Smooth muscle cell (in vitro differentiated cells): ENCODE results near the gene IL17B. TPM values are rescaled to one million over a fixed set of nuclear protein-coding genes. Genes with fewer than 3 reads are reported as not detected.

Source experiments
- DNase-seq: peaks from one replicate; lab custom pipeline; 2025; ENCODE audit not compliant: unreplicated experiment; lab: John Stamatoyannopoulos, UW
- H2AFZ ChIP-seq: fragments of 200-600 bp; sonication (generic); 2 replicates; pipeline ENCODE4 v1.6.0; 2016; ENCODE audit warnings: antibody characterized with exemption, low read depth, mild to moderate bottlenecking
- H3F3A ChIP-seq: fragments of 200-600 bp; sonication (generic); 2 replicates; pipeline ENCODE4 v1.6.0; 2017; ENCODE audit warnings: antibody characterized with exemption, low read depth
- H3K27ac ChIP-seq: fragments of 200-600 bp; sonication (generic); 2 replicates; pipeline ENCODE4 v1.5.1; 2016; ENCODE audit warnings: low read depth, mild to moderate bottlenecking
- H3K27me3 ChIP-seq: fragments of 200-600 bp; sonication (generic); 2 replicates; pipeline ENCODE4 v1.6.1; 2016; ENCODE audit warnings: low read depth, mild to moderate bottlenecking
- H3K36me3 ChIP-seq: fragments of 200-600 bp; sonication (generic); 2 replicates; pipeline ENCODE4 v1.5.1; 2016; ENCODE audit warnings: low read depth
- H3K4me1 ChIP-seq: fragments of 200-600 bp; sonication (generic); 2 replicates; pipeline ENCODE4 v1.5.1; 2016; ENCODE audit warnings: low read depth
- H3K4me2 ChIP-seq: fragments of 200-600 bp; sonication (generic); 2 replicates; pipeline ENCODE4 v1.6.0; 2016; ENCODE audit warnings: mild to moderate bottlenecking
- H3K4me3 ChIP-seq: fragments of 200-600 bp; sonication (generic); 2 replicates; pipeline ENCODE4 v1.5.1; 2016; ENCODE audit warnings: mild to moderate bottlenecking
- H3K79me2 ChIP-seq: fragments of 200-600 bp; sonication (generic); 2 replicates; pipeline ENCODE4 v1.6.0; 2016; ENCODE audit warnings: low read depth, mild to moderate bottlenecking
- H3K9ac ChIP-seq: fragments of 200-600 bp; sonication (generic); 2 replicates; pipeline ENCODE4 v1.6.0; 2016; ENCODE audit warnings: low read depth
- H3K9me3 ChIP-seq: fragments of 200-600 bp; sonication (generic); replicated peaks from 2 replicates; pipeline ENCODE4 v1.5.1; 2016; ENCODE audit warnings: low read depth
- H4K20me1 ChIP-seq: fragments of 200-600 bp; sonication (generic); 2 replicates; pipeline ENCODE4 v1.6.0; 2016; ENCODE audit warnings: low read depth
- WGBS: methylation state at CpG from one replicate; pipeline ENCODE4 v1.1.7; 2016; ENCODE audit warnings: low lambda C conversion rate; 5-methylcytosine and 5-hydroxymethylcytosine counted together
- polyA plus RNA-seq: library from polyadenylated mRNA; unstranded; fragments of >200 nt; fragmentation: Nextera tagmentation; extraction: Ambion mirVana; gene quantifications from 2 replicates; pipeline ENCODE4 v1.2.1, GENCODE V29; 2016
- total RNA-seq: library from RNA; depleted of rRNA; stranded (reverse); fragments of >200 nt; gene quantifications from 2 replicates; pipeline ENCODE4 v1.2.3, GENCODE V29; 2014
- TF ChIP-seq, protein P1 (sequence below): fragments of 200-600 bp; sonication (generic); IDR thresholded peaks from 2 replicates; pipeline ENCODE4 v1.5.1; 2017; ENCODE audit warnings: borderline replicate concordance, mild to moderate bottlenecking, antibody characterized with exemption; ENCODE audit not compliant: insufficient read depth, poor library complexity, severe bottlenecking

IL17B gene
- total and polyA plus RNA-seq, 2 experiments from 2014 or later, result 10.4 to 12.0 TPM

DNA sequence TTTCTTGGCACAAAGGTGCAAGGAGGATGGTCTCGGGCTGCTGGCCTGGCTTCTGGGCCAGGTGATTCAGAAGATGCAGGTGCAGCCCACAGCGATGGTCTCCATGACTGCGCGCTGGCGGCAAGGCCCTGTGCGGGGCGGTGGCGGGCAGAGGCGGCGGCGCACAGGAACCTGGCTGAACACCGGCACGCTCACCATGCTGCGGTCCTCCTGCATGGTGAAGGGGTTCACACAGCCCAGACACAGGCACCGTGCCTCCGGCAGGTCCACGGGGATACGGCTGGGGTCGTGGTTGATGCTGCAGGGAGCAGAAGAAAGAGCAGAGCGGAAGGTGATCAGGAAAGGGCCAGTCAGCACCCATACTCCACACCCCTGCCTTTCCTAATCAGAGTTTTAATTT, 4.8 kb downstream of the IL17B start:
- no peak overlapping the region for H2AFZ ChIP-seq
- TF ChIP-seq, protein P1, sequence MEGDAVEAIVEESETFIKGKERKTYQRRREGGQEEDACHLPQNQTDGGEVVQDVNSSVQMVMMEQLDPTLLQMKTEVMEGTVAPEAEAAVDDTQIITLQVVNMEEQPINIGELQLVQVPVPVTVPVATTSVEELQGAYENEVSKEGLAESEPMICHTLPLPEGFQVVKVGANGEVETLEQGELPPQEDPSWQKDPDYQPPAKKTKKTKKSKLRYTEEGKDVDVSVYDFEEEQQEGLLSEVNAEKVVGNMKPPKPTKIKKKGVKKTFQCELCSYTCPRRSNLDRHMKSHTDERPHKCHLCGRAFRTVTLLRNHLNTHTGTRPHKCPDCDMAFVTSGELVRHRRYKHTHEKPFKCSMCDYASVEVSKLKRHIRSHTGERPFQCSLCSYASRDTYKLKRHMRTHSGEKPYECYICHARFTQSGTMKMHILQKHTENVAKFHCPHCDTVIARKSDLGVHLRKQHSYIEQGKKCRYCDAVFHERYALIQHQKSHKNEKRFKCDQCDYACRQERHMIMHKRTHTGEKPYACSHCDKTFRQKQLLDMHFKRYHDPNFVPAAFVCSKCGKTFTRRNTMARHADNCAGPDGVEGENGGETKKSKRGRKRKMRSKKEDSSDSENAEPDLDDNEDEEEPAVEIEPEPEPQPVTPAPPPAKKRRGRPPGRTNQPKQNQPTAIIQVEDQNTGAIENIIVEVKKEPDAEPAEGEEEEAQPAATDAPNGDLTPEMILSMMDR, result no peak
- no peaks in the 10 kb centered on the region for H3F3A ChIP-seq
- H3K4me3 ChIP-seq, result no peak overlapping the region
- H3K27me3 ChIP-seq, result no peaks in the 10 kb centered on the region
- no peak overlapping the region for H3K27ac ChIP-seq
- no peaks in the 10 kb centered on the region for H3K4me1 ChIP-seq
- no peaks in the 10 kb centered on the region for H3K79me2 ChIP-seq
- DNase-seq, result no peak
- no peaks in the 10 kb centered on the region for H3K36me3 ChIP-seq
- no peaks in the 10 kb centered on the region for H4K20me1 ChIP-seq
- H3K9me3 ChIP-seq, result no peaks in the 10 kb centered on the region
- no peak overlapping the region for H3K9ac ChIP-seq
- 96% methylated on average over 20 of the region's 20 CpGs for WGBS
- H3K4me2 ChIP-seq, result no peak overlapping the region

DNA sequence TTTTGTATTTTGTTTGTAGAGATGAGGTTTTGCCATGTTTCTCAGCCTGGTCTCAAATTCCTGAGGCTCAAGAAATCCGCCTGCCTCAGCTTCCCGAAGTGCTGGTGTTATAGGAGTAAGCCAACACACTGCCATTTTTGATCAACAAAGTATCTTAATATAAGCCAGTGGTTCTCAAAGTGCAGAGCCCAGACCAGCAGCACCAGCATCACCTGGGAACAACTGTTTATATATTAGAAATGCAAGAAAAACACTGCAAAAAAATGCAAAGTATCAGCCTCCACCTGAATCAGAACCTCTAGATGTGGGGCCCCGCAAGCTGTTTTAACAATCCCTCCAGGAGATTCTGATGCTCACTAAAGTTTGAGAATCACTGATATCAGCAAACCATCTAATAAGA, 6.2 kb downstream of the IL17B start:
- no peak for DNase-seq
- Histone ChIP-seq H3K9ac (no peak overlapping the region), H3K4me2 (no peak overlapping the region), H3K4me3 (no peak overlapping the region), H3K79me2 (no peaks in the 10 kb centered on the region), H3F3A (no peaks in the 10 kb centered on the region), H3K27me3 (no peaks in the 10 kb centered on the region), H3K9me3 (no peaks in the 10 kb centered on the region), H4K20me1 (no peaks in the 10 kb centered on the region), H2AFZ (no peak overlapping the region), H3K27ac (no peak overlapping the region), H3K36me3 (no peaks in the 10 kb centered on the region), H3K4me1 (no peaks in the 10 kb centered on the region)
- 94% methylated on average over 3 of the region's 3 CpGs for WGBS
- TF ChIP-seq, protein P1, result no peak

DNA sequence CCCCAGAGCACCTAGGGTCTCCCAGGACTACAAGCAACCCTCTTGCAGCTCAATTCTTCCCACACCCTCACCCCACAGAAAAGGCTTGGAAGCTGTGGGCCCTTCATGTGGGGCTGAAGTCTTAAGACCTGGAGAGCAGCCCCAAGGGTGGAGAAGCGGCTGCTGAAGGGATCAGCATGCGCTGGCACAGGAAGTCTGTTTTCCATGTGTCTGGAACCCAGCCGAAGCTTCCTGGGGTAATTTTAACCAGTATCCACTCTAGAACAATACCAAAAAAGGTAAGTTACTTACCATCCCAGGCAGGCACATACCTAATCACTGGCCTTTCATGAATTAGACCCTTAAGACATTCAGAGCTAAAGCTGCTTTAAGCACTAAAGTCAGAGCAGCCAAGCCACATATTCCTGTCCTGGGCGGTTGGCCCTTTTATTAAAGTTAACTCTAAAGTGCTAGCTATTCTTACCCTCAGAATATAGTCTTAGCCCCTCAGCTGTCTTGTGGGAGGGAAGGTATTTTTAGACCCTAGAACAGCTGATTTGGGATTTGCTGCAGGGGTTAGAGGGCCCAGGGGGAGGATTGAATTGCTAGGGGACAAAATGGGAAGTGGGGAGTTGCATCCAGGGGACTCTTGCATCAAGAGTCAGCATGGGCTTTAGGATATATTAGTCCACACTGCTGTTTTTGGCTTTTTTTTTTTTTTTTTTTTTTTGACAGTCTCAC, 6.9 kb downstream of the IL17B start:
- H3K4me2 ChIP-seq, result no peak overlapping the region

More for the DNA sequence above, 6.9 kb downstream of the IL17B start:
- H3K27me3 ChIP-seq, result no peaks in the 10 kb centered on the region
- H3K27ac ChIP-seq, result no peak overlapping the region
- WGBS, result 69% methylated on average over 4 of the region's 4 CpGs
- no peaks in the 10 kb centered on the region for H4K20me1 ChIP-seq
- no peak overlapping the region for H3K9ac ChIP-seq
- no peaks in the 10 kb centered on the region for H3K36me3 ChIP-seq
- no peak for DNase-seq
- H3K9me3 ChIP-seq, result no peaks in the 10 kb centered on the region
- no peaks in the 10 kb centered on the region for H3K4me1 ChIP-seq
- H2AFZ ChIP-seq, result no peak overlapping the region
- no peaks in the 10 kb centered on the region for H3F3A ChIP-seq
- TF ChIP-seq, protein P1, result no peak
- no peak overlapping the region for H3K4me3 ChIP-seq
- no peaks in the 10 kb centered on the region for H3K79me2 ChIP-seq
